ENCODE measurements around the gene METTL15.
"Not testable (repeated sequence)": the region's sequence is repeated elsewhere in the genome, so short reads cannot be mapped to it uniquely, and the experiment has no call there.

The METTL15 gene

GRCh38 chr11:28223577-28223976, 115.4 kb downstream of the METTL15 start:
- DNase-seq, result no peak

GRCh38 chr11:28223994-28224393, 115.8 kb downstream of the METTL15 start:
- DNase-seq, result no peak

GRCh38 chr11:28227460-28227859, 119.3 kb downstream of the METTL15 start:
- no peak for DNase-seq

- DNase-seq, result no peak
Observed at GRCh38 chr11:28228196-28228895, 120.2 kb downstream of the METTL15 start.

GRCh38 chr11:28231475-28231874, 123.3 kb downstream of the METTL15 start:
- no peak for DNase-seq

GRCh38 chr11:28232649-28233048, 124.5 kb downstream of the METTL15 start:
- no peak for DNase-seq

GRCh38 chr11:28241760-28242159, 133.6 kb downstream of the METTL15 start:
- no peak for DNase-seq

- DNase-seq, result no peak
Observed at GRCh38 chr11:28242596-28242995, 134.4 kb downstream of the METTL15 start.

GRCh38 chr11:28243061-28243460, 134.9 kb downstream of the METTL15 start:
- no peak for DNase-seq

- no peak for DNase-seq
Observed at GRCh38 chr11:28243581-28243980, 135.4 kb downstream of the METTL15 start.

GRCh38 chr11:28245131-28245530, 136.9 kb downstream of the METTL15 start:
- DNase-seq, result no peak

- no peak for DNase-seq
Observed at GRCh38 chr11:28250192-28250591, 142.0 kb downstream of the METTL15 start.

GRCh38 chr11:28251257-28251656, 143.1 kb downstream of the METTL15 start:
- no peak for DNase-seq

GRCh38 chr11:28257761-28258160, 149.6 kb downstream of the METTL15 start:
- no peak for DNase-seq

GRCh38 chr11:28259177-28259843, 151.1 kb downstream of the METTL15 start:
- DNase-seq, result no peak

GRCh38 chr11:28268925-28269324, 160.7 kb downstream of the METTL15 start:
- no peak for DNase-seq

- no peak for DNase-seq
Observed at GRCh38 chr11:28269586-28269985, 161.4 kb downstream of the METTL15 start.

- not testable (repeated sequence) for DNase-seq
Observed at GRCh38 chr11:28272247-28272646, 164.1 kb downstream of the METTL15 start.

- DNase-seq, result no peak
Observed at GRCh38 chr11:28274216-28274615, 166.0 kb downstream of the METTL15 start.

GRCh38 chr11:28284196-28284595, 176.0 kb downstream of the METTL15 start:
- DNase-seq, result no peak

- no peak for DNase-seq
Observed at GRCh38 chr11:28289444-28289843, 181.3 kb downstream of the METTL15 start.

GRCh38 chr11:28290995-28291394, 182.8 kb downstream of the METTL15 start:
- not testable (repeated sequence) for DNase-seq

- DNase-seq, result no peak
Observed at GRCh38 chr11:28296426-28296825, 188.2 kb downstream of the METTL15 start.

GRCh38 chr11:28298209-28298608, 190.0 kb downstream of the METTL15 start:
- no peak for DNase-seq
